Ureter (tissue), 1 donor: ENCODE results near the gene VHLL. TPM values are rescaled to one million over a fixed set of nuclear protein-coding genes. Genes with fewer than 3 reads are reported as not detected.

Source experiments
- DNase-seq: peaks from one replicate; pipeline ENCODE4 v3.0.0-alpha.2; 2020; ENCODE audit warnings: low spot score
- total RNA-seq: library from RNA; stranded (reverse); gene quantifications from one replicate; pipeline ENCODE4 v1.2.4, GENCODE V29; 2023
- donor health status: DM: yes; HTN: yes; CAD: no.

VHLL gene
- total RNA-seq, 1 donor from 2014 or later: not detected

DNA sequence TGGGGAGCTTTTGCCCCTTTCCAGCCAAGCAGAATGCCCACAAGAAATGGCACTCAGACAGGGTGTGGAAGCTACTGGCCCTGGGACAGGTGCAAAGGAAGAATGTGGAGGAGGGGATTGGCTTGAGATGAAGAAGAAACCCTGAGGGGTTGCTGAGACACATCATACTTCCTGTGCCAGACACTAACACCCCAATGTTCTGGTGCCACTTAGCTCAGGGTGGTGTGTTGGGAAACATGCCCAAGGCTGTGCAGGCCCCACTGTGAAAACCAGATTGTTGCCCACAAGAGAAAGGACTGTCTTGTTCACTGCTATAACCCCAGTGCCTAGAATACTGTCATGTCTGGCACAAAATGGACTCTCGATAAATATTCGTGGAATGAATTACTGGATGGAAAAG lies 41.4 kb downstream of the VHLL start:
- DNase-seq: no peak

DNA sequence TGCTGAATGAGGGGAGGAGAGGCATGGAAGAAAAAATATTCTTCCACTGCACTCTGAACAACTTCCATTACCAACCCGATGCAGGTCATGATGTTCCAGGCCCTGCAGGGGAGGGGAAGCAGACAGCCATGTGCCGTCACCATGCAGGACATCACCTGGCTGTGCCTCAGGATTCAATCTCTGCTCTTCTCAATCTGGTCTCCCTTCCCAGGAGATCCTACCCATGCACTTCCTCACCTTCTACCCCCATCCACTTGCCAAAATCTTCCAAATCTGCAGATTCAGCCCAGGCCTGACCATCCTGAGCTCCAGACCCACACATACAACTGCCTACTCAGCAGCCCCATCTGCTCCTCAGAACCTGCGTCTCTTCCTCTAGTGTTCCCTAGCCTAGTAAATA lies 45.5 kb downstream of the VHLL start:
- no peak for DNase-seq

DNA sequence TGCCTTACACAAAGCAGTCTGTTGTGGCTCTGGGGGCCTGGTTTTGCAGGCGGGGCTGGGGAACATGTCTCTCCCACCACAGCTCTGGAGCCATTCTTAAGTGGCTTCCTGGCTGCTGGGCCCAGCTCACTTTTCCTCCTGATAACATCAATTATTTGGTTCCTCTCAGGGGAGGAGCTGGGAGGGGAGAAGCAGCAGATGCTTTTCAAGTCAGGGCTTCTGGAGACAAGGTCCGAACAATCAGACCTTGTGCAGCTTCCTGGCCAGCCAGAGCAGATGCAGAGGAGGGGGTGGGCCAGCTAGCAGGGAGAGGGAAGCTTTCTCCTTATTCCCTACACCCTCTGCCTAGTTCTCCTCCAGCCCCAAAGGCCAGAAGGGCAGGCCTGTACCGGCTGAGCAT lies 47.6 kb downstream of the VHLL start:
- DNase-seq: no peak

DNA sequence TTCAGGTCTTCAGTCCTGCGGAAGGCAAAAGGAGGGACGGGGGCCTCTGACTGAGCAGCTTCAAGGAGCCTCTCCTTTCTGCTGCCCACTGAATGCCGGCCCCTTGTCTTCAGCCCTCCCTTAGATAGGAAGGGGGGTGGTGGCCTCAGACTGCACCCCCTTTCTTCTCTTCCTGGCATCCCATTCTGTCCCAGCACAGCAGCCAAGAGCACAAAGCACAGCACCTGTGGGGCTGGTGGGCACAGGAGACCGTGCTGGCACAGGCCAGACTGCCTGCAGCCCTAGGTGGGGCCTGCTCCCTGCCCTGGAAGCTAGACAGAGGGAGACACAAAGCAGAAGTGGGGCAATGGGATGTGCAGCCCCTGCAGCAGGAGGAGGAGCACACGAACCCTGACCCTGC lies 49.5 kb downstream of the VHLL start:
- no peak for DNase-seq

Other genes with a start within 250 kb of the VHLL start
- gene UBQLN4, start 245.5 kb downstream of the VHLL start, total RNA-seq: 40.0 TPM
- gene LAMTOR2, start 244.5 kb downstream of the VHLL start, total RNA-seq: 47.5 TPM
- gene RAB25, start 238.1 kb downstream of the VHLL start, total RNA-seq: 182 TPM
- gene MEX3A, start 216.8 kb downstream of the VHLL start, total RNA-seq: 1.2 TPM
- 444 TPM for gene LMNA, start 184.6 kb downstream of the VHLL start, total RNA-seq
- 49.3 TPM for gene SEMA4A, start 145.7 kb downstream of the VHLL start, total RNA-seq
- 24.7 TPM for gene SLC25A44, start 105.2 kb downstream of the VHLL start, total RNA-seq
- 59.3 TPM for gene PMF1, start 86.3 kb downstream of the VHLL start, total RNA-seq
- 2.2 TPM for gene BGLAP, start 57.1 kb downstream of the VHLL start, total RNA-seq
- 4.4 TPM for gene PAQR6, start 51.3 kb downstream of the VHLL start, total RNA-seq
- gene SMG5, start 16.5 kb downstream of the VHLL start, total RNA-seq: 77.5 TPM
- gene TMEM79, start 15.0 kb downstream of the VHLL start, total RNA-seq: 26.2 TPM
- gene GLMP, start 3.6 kb downstream of the VHLL start, total RNA-seq: 47.6 TPM
- 209 TPM for gene CCT3, start 39.0 kb upstream of the VHLL start, total RNA-seq
- gene TSACC, start 39.2 kb upstream of the VHLL start, total RNA-seq: 2.2 TPM
- gene RHBG, start 69.9 kb upstream of the VHLL start, total RNA-seq: 2.8 TPM
- 55.3 TPM for gene MEF2D, start 201.5 kb upstream of the VHLL start, total RNA-seq